ENCODE results near the gene SLC22A6. TPM values are rescaled to one million over a fixed set of nuclear protein-coding genes. Genes with fewer than 3 reads are reported as not detected.

Gene SLC22A6
- total and polyA plus RNA-seq, 2 of the 13 experiments (the other 11 are each of a cell fraction or from before 2014, with no cell fraction given) = not detected

GRCh38 chr11:62959422-62959980 is 25.3 kb downstream of the SLC22A6 start (continued):
- TF ChIP-seq ZNF431 (CRISPR knock-in tag; IDR thresholded peaks at IDR 0.05; ENCODE audit: borderline replicate concordance, low read depth) (no peak), HIVEP1 (CRISPR knock-in tag; IDR thresholded peaks at IDR 0.05) (no peak), ZNF512B (CRISPR knock-in tag; IDR thresholded peaks at IDR 0.05; ENCODE audit: borderline replicate concordance) (no peak)

GRCh38 chr11:62958547-62959421 is 26.0 kb downstream of the SLC22A6 start:
- no peak overlapping the region for H3K27ac ChIP-seq (ENCODE audit: extremely low read length, insufficient read depth, low read length)
- no TSS peak for BruUV-seq (replicated peaks)
- H3K4me1 ChIP-seq (ENCODE audit: insufficient read depth, low read length) = no peaks in the 10 kb centered on the region
- no peak for TF ChIP-seq ZSCAN25 (CRISPR knock-in tag; IDR thresholded peaks at IDR 0.05)
- no peak for TF ChIP-seq ZBED4 (CRISPR knock-in tag; IDR thresholded peaks at IDR 0.05; ENCODE audit: borderline replicate concordance)
- no peak for TF ChIP-seq ZC3H4 (CRISPR knock-in tag; IDR thresholded peaks at IDR 0.05; ENCODE audit: borderline replicate concordance)
- no peak for TF ChIP-seq MAFF (IDR thresholded peaks at IDR 0.05; ENCODE audit: low read depth, low read length)
- TF ChIP-seq E2F5 (CRISPR knock-in tag; conservative IDR thresholded peaks at IDR 0.05) = no peak
- no peak for TF ChIP-seq ZNF768 (CRISPR knock-in tag; IDR thresholded peaks at IDR 0.05)
- no peak for TF ChIP-seq HNF4G (IDR thresholded peaks at IDR 0.05; ENCODE audit: borderline replicate concordance, low read depth, low read length)
- TF ChIP-seq HNF4G (CRISPR knock-in tag; IDR thresholded peaks at IDR 0.05; ENCODE audit: borderline replicate concordance, low read depth) = no peak
- H2AFZ ChIP-seq (ENCODE audit: low read length) = no peak overlapping the region
- no peaks in the 10 kb centered on the region for H3K9me3 ChIP-seq (ENCODE audit: low read length)
- FAIRE-seq (no peak), ATAC-seq (no peak), DNase-seq (ENCODE audit: low spot score) (no peak)
- POLR2A ChIA-PET = no interaction called here
- H3K27me3 ChIP-seq (ENCODE audit: control insufficient read depth in 1 of 2, insufficient read depth in 2 of 2, low read length in 2 of 2) = peaks cover 2 to 7% of the 10 kb centered on the region in 2 experiments; a peak in 2 of 5 replicates
- CTCF ChIA-PET (ENCODE audit: low intra/inter-chr PET ratio, low total read pairs) = no interaction called here
- no peak overlapping the region for H3K9ac ChIP-seq (ENCODE audit: insufficient read depth, low read depth, low read length)
- no peak overlapping the region for H3K4me3 ChIP-seq (replicated peaks in 1 of 3; ENCODE audit: insufficient read depth in 1 of 3, low read depth in 2 of 3, low read length in 3 of 3)
- 23% methylated on average over 10 of the region's 11 CpGs for WGBS (ENCODE audit: low lambda C conversion rate)
- H4K20me1 ChIP-seq (ENCODE audit: insufficient read depth, low read length) = no peaks in the 10 kb centered on the region
- in situ Hi-C loops (cut with HindIII; ENCODE audit: extremely low pct_ligation_motif_present, low pct_unique_long_range_greater_than_20kb) (no loop called here), intact Hi-C loops (cut with micrococcal nuclease; ENCODE audit: unreplicated experiment) (no loop called here)
- H3K36me3 ChIP-seq (replicated peaks in 1 of 2; ENCODE audit: control insufficient read depth in 1 of 2, insufficient read depth in 2 of 2, low read length in 2 of 2) = no peaks in the 10 kb centered on the region
- no peaks in the 10 kb centered on the region for H3K79me2 ChIP-seq (ENCODE audit: insufficient read depth, low read length)
- no peak overlapping the region for H3K4me2 ChIP-seq (ENCODE audit: low read depth, low read length)

All from HepG2 (cell line).